NB4 (cell line): Measurements from ENCODE around the gene FNDC1.

Source experiments
- DNase-seq: peaks from one replicate; pipeline ENCODE4 v3.0.0; 2010; ENCODE audit warnings: low read depth
- H3K4me3 ChIP-seq: one replicate; pipeline ENCODE4 v1.5.1; 2011; ENCODE audit warnings: mild to moderate bottlenecking, low read depth, low read length, moderate library complexity
- MYC ChIP-seq: IDR thresholded peaks from 2 replicates; pipeline ENCODE4 v1.6.1; 2011; ENCODE audit warnings: low read depth, low read length
- POLR2A ChIP-seq: IDR thresholded peaks from 2 replicates; pipeline ENCODE4 v1.6.1; 2011; ENCODE audit warnings: mild to moderate bottlenecking; ENCODE audit not compliant: insufficient read length; ENCODE audit errors: extremely low read depth
- TF ChIP-seq, protein P1 (sequence below): IDR thresholded peaks from one replicate; pipeline ENCODE4 v1.5.1; 2012; ENCODE audit warnings: low read depth, low read length
- TF ChIP-seq, protein P2 (sequence below): IDR thresholded peaks from 2 replicates; pipeline ENCODE4 v1.6.1; 2011; ENCODE audit warnings: low read depth, low read length

FNDC1 gene

DNA sequence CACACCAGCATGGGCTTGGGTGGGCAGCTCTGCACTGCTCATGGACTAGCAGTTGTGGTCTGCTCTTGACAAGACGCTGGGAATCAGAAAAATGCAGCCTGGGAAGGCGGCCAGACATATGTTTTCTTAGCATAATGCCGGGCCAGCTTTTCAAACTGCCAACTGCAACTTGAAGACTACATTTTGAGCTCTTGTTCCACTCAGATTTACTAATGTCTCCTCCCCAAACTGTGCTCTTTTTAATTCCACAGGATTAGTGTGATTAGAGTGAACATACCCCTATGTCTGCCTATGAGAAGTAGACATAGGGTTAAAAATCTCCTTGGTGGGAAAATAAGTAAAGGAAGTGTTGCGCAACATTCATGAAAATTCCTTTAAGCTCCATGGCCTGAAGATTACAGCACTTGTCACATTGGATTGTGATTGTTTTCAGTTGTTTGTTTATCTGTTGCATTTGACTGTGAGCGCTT, 5.3 kb upstream of the FNDC1 start:
- no peak overlapping the region for H3K4me3 ChIP-seq
- no peak for DNase-seq
- TF ChIP-seq POLR2A, result no peak
- TF ChIP-seq, protein P1, sequence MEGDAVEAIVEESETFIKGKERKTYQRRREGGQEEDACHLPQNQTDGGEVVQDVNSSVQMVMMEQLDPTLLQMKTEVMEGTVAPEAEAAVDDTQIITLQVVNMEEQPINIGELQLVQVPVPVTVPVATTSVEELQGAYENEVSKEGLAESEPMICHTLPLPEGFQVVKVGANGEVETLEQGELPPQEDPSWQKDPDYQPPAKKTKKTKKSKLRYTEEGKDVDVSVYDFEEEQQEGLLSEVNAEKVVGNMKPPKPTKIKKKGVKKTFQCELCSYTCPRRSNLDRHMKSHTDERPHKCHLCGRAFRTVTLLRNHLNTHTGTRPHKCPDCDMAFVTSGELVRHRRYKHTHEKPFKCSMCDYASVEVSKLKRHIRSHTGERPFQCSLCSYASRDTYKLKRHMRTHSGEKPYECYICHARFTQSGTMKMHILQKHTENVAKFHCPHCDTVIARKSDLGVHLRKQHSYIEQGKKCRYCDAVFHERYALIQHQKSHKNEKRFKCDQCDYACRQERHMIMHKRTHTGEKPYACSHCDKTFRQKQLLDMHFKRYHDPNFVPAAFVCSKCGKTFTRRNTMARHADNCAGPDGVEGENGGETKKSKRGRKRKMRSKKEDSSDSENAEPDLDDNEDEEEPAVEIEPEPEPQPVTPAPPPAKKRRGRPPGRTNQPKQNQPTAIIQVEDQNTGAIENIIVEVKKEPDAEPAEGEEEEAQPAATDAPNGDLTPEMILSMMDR, result no peak
- TF ChIP-seq MYC, result no peak
- TF ChIP-seq, protein P2, sequence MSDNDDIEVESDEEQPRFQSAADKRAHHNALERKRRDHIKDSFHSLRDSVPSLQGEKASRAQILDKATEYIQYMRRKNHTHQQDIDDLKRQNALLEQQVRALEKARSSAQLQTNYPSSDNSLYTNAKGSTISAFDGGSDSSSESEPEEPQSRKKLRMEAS, result no peak

DNA sequence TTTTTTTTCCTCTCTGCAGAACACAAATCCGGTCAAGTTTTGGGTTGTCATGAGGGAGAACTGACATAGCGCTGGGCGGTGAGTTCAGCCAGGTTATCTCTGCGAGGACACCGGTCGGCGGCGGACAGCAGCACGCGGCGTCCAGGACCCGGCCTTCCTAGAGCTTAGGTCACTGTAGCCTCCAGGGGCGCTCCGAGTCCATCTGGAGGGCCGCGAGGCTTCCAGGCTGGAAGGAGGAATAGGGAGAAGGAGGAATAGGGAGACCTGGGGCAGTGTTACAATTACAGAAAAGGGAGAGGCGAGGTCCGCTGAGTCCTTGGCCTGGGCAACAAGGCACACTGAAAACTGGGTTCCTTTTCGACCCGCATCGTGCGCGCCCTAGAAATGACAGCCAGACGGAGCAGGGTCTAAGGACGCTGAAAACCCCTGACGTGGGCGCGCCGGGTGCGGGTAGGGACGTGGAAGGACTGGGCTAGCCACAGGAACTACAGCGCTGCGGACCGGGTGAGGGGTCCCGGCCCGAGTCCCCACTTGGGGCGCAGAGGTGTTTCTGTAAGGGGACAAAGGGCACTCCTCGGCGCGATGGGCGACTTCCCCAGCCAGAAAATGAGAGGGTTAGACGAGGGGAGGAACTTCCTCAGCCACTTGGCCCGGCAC, 536 bp upstream of the FNDC1 start:
- H3K4me3 ChIP-seq, result no peak overlapping the region

DNA sequence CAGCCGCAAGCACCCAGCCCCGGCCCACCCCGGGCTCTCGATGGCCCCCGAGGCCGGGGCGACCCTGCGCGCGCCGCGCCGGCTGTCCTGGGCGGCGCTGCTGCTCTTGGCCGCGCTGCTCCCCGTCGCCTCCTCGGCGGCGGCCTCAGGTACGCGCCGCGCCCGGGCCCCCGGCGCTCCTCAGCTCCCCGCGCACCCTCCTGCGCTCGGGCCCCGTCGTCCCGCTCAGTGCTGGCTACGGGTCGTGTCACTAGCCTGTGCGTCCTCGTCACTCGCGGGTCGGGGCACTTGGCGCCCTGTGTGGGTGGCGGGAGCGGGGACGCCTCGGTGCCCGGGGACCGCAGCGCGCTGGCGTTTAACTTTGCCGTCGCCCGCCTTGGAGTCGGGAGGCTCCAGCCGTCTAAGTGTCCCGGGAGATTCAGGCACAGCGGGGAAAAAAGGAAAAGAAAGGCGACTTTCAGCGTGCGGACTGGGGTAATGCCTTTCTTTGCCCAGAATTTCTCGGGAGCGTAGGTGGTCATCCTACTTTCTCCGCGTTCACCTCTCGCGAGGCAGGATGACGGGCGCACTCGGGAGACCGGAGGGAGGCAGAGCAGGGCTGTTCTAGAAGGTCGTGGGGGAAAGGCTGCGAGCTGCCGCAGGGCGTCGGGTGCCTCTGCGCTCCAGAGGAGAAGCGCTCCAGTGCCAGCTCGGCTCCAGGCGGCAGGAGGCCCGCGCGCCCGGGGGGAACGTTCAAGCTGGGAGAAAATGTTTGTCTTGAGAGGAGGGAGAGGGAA, 545 bp downstream of the FNDC1 start:
- no peak overlapping the region for H3K4me3 ChIP-seq
- TF ChIP-seq MYC, result no peak
- no peak for TF ChIP-seq POLR2A
- TF ChIP-seq, protein P1, result no peak
- TF ChIP-seq, protein P2, result no peak
- no peak for DNase-seq

More for the DNA sequence above, 536 bp upstream of the FNDC1 start:
- TF ChIP-seq, protein P1, result no peak
- TF ChIP-seq MYC, result no peak
- no peak for TF ChIP-seq POLR2A
- TF ChIP-seq, protein P2, result no peak
- no peak for DNase-seq

DNA sequence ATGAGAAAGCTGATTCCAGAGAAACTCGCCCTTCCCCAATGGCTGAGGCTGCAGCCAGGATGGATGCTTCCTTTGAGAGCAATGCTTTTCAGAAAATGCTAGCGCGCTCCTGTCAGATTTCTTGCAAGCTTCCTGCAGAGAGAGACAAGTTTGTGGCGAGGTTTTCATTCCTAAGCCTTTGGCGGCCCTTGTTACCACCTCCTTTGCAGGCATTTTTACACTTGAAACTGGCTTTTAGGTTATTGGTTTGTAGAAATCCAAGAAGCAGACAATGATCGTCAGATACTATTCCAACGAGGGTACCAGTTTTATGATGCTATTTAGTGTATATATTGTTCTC, 1.1 kb downstream of the FNDC1 start:
- H3K4me3 ChIP-seq, result no peak overlapping the region
- TF ChIP-seq, protein P1, result no peak
- TF ChIP-seq POLR2A, result no peak
- TF ChIP-seq, protein P2, result no peak
- no peak for TF ChIP-seq MYC
- no peak for DNase-seq

DNA sequence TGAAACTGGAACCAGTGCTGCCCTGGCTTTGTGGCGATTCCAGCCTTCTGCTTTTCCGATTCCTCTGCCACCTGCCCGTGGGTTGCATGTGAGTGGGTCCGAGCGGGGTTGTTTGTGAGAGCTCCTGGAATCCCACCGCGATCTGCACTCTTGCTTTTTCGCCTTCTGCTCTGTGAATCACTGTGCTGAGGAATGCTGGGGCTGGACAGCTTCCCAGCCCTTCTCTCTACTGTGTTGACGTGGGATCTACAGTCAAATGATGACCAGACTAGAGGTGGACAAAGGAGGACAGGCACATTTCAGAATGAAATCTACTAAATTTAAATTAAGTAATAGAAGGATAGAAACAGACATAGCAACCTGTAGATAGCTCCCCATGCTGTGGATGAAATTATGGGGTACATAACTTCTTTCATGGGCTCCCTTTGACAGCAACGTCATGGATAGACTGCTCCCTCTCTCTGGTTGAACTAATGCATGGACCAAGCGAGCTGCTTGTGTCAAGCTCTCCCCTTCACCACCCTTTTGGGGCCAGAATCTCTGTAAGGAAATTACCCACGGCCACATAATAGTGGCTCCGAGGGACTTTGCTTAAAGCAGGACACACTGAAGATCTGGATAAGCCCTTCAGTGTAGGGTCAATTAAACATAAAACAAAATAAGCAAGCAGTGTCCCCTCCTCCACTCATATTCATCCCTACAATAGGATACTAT, 2.0 kb downstream of the FNDC1 start:
- no peak for DNase-seq
- no peak overlapping the region for H3K4me3 ChIP-seq
- TF ChIP-seq MYC (no peak), POLR2A (no peak)
- TF ChIP-seq, protein P1, result no peak
- TF ChIP-seq, protein P2, result no peak
